IMR-90 (cell line): ENCODE data around the gene IL5RA. TPM values are rescaled to one million over a fixed set of nuclear protein-coding genes. Genes with fewer than 3 reads are reported as not detected.

Source experiments
- ATAC-seq: fragments of 200-7000 bp; cut with Tn5 transposase; 2 replicates; pipeline ENCODE4 v1.9.1; 2020; ENCODE audit warnings: low read depth, mild to moderate bottlenecking, moderate library complexity
- BruUV-seq: library from RNA; stranded (reverse); fragments of 400-500 nt; replicated peaks from 2 replicates; lab custom pipeline; 2021; lab: Mats Ljungman, UMichigan
- CTCF ChIA-PET: fragments of 300-600 bp; formaldehyde crosslinking; extraction: SDS; loops from one replicate; lab custom pipeline; 2021; ENCODE audit warnings: antibody characterized with exemption; lab: Yijun Ruan, JAX
- POLR2A ChIA-PET: fragments of 300-600 bp; sonication (Branson Sonifier 250); formaldehyde crosslinking; loops from one replicate; lab custom pipeline; 2022; ENCODE audit warnings: antibody characterized with exemption; ENCODE audit not compliant: unreplicated experiment; lab: Charles Lee
- DNase-seq: peaks from one replicate; pipeline ENCODE4 v3.0.0; 2013
- H2AFZ ChIP-seq: replicated peaks from 2 replicates; pipeline ENCODE3; 2013; ENCODE audit warnings: low read length, mild to moderate bottlenecking; ENCODE audit not compliant: poor library complexity
- H2AK5ac ChIP-seq: 2 replicates; pipeline ENCODE4 v1.6.1; 2013; ENCODE audit warnings: low read depth, low read length, inconsistent platforms
- H2AK9ac ChIP-seq: replicated peaks from 2 replicates; pipeline ENCODE3; 2013; ENCODE audit warnings: mild to moderate bottlenecking, low read depth, low read length, moderate library complexity; ENCODE audit not compliant: poor library complexity
- H2BK120ac ChIP-seq: 2 replicates; pipeline ENCODE4 v1.6.1; 2013; ENCODE audit warnings: low read depth, low read length, inconsistent platforms
- H2BK15ac ChIP-seq: 3 replicates; pipeline ENCODE4 v1.6.1; 2013; ENCODE audit warnings: low read depth, low read length, inconsistent platforms
- H2BK20ac ChIP-seq: 2 replicates; pipeline ENCODE4 v1.6.1; 2013; ENCODE audit warnings: low read depth, mild to moderate bottlenecking, inconsistent platforms, low read length, moderate library complexity
- H2BK5ac ChIP-seq: 2 replicates; pipeline ENCODE4 v1.6.1; 2013; ENCODE audit warnings: mild to moderate bottlenecking, low read depth, low read length, inconsistent platforms; ENCODE audit not compliant: poor library complexity, severe bottlenecking
- H3K14ac ChIP-seq: replicated peaks from 2 replicates; pipeline ENCODE4 v1.6.1; 2013; ENCODE audit warnings: low read depth, low read length, inconsistent platforms
- H3K18ac ChIP-seq: 2 replicates; pipeline ENCODE4 v1.6.1; 2013; ENCODE audit warnings: low read depth, low read length, control low read depth
- H3K23ac ChIP-seq: 2 replicates; pipeline ENCODE4 v1.6.1; 2013; ENCODE audit warnings: low read depth, low read length, inconsistent platforms
- H3K27ac ChIP-seq: 2 replicates; pipeline ENCODE4 v1.5.1; 2013; ENCODE audit warnings: mild to moderate bottlenecking, control low read depth, low read length; ENCODE audit not compliant: insufficient read depth
- H3K27me3 ChIP-seq: 2 replicates; pipeline ENCODE4 v1.6.1; 2013; ENCODE audit warnings: low read length; ENCODE audit not compliant: control insufficient read depth, insufficient read depth
- H3K36me3 ChIP-seq: 2 replicates; pipeline ENCODE4 v1.6.1; 2013; ENCODE audit warnings: low read length, mixed read lengths; ENCODE audit not compliant: control insufficient read depth, insufficient read depth
- H3K4ac ChIP-seq: 2 replicates; pipeline ENCODE4 v1.6.1; 2013; ENCODE audit warnings: low read depth, low read length, inconsistent platforms
- H3K4me1 ChIP-seq: 2 replicates; pipeline ENCODE4 v1.6.1; 2013; ENCODE audit warnings: low read length, mixed read lengths; ENCODE audit not compliant: control insufficient read depth, insufficient read depth
- H3K4me2 ChIP-seq: 2 replicates; pipeline ENCODE4 v1.6.1; 2013; ENCODE audit warnings: low read depth, mild to moderate bottlenecking, control low read depth, low read length, moderate library complexity
- H3K4me3 ChIP-seq: 2 replicates; pipeline ENCODE4 v1.5.1; 2013; ENCODE audit warnings: low read depth, mild to moderate bottlenecking, control low read depth, low read length, moderate library complexity; ENCODE audit not compliant: insufficient read depth
- H3K56ac ChIP-seq: 2 replicates; pipeline ENCODE4 v1.6.1; 2013; ENCODE audit warnings: low read length, inconsistent platforms; ENCODE audit not compliant: insufficient read depth; ENCODE audit errors: extremely low read depth
- H3K79me1 ChIP-seq, 2 experiments: 2 replicates each; pipeline ENCODE4 v1.6.1; 2013; ENCODE audit warnings: low read length in 2 of 2, inconsistent platforms in 1 of 2, low read depth in 1 of 2
- H3K9ac ChIP-seq: 2 replicates; pipeline ENCODE4 v1.6.1; 2013; ENCODE audit warnings: low read depth, low read length, control low read depth
- H3K9me1 ChIP-seq: 2 replicates; pipeline ENCODE4 v1.6.1; 2013; ENCODE audit warnings: low read length, inconsistent platforms; ENCODE audit not compliant: insufficient read depth
- H3K9me3 ChIP-seq: 2 replicates; pipeline ENCODE4 v1.6.1; 2013; ENCODE audit warnings: low read length; ENCODE audit not compliant: control insufficient read depth, insufficient read depth
- H4K20me1 ChIP-seq: 2 replicates; pipeline ENCODE4 v1.6.1; 2013; ENCODE audit warnings: low read length, inconsistent platforms; ENCODE audit not compliant: insufficient read depth
- H4K5ac ChIP-seq: 2 replicates; pipeline ENCODE4 v1.6.1; 2013; ENCODE audit warnings: mild to moderate bottlenecking, low read depth, low read length, control low read depth
- H4K8ac ChIP-seq, 2 experiments: 2 replicates each; pipeline ENCODE4 v1.6.1; 2013; ENCODE audit warnings: low read depth in 2 of 2, low read length in 2 of 2, control low read depth in 1 of 2, inconsistent platforms in 1 of 2
- H4K91ac ChIP-seq: 2 replicates; pipeline ENCODE4 v1.6.1; 2013; ENCODE audit warnings: low read depth, low read length, inconsistent platforms; ENCODE audit not compliant: insufficient read depth
- BHLHE40 ChIP-seq: fragments of 150-350 bp; IDR thresholded peaks from 2 replicates; pipeline ENCODE4 v1.6.1; 2016; ENCODE audit warnings: mild to moderate bottlenecking, low read depth, low read length
- CEBPB ChIP-seq: IDR thresholded peaks from 2 replicates; pipeline ENCODE4 v1.6.1; 2012; ENCODE audit warnings: low read depth, low read length, improper control_type of control experiment
- CHD1 ChIP-seq: IDR thresholded peaks from 2 replicates; pipeline ENCODE4 v1.6.1; 2012; ENCODE audit warnings: low read depth, low read length, improper control_type of control experiment
- CTCF ChIP-seq: conservative IDR thresholded peaks from 2 replicates; pipeline ENCODE4 v1.5.1; 2012; ENCODE audit warnings: mild to moderate bottlenecking, low read depth, low read length, improper control_type of control experiment
- FOS ChIP-seq: fragments of 150-350 bp; IDR thresholded peaks from 2 replicates; pipeline ENCODE4 v1.6.1; 2016; ENCODE audit warnings: low read depth, low read length
- MAFK ChIP-seq: IDR thresholded peaks from 2 replicates; pipeline ENCODE4 v1.6.1; 2012; ENCODE audit warnings: low read depth, low read length, improper control_type of control experiment
- MAZ ChIP-seq: IDR thresholded peaks from 2 replicates; pipeline ENCODE4 v1.6.1; 2012; ENCODE audit warnings: low read depth, mild to moderate bottlenecking, low read length, improper control_type of control experiment, moderate library complexity, borderline replicate concordance
- MXI1 ChIP-seq: IDR thresholded peaks from 2 replicates; pipeline ENCODE4 v1.6.1; 2012; ENCODE audit warnings: low read depth, mild to moderate bottlenecking, low read length, moderate library complexity, borderline replicate concordance
- NFE2L2 ChIP-seq: fragments of 150-350 bp; IDR thresholded peaks from 2 replicates; pipeline ENCODE4 v1.6.1; 2016; ENCODE audit warnings: low read depth, mild to moderate bottlenecking, low read length
- POLR2A ChIP-seq: IDR thresholded peaks from 2 replicates; pipeline ENCODE4 v1.6.1; 2012; ENCODE audit warnings: mild to moderate bottlenecking, low read depth, low read length
- RAD21 ChIP-seq: IDR thresholded peaks from 2 replicates; pipeline ENCODE4 v1.6.1; 2012; ENCODE audit warnings: low read length, improper control_type of control experiment
- RCOR1 ChIP-seq: IDR thresholded peaks from 2 replicates; pipeline ENCODE4 v1.6.1; 2012; ENCODE audit warnings: mild to moderate bottlenecking, low read length, improper control_type of control experiment; ENCODE audit not compliant: insufficient replicate concordance
- SMC3 ChIP-seq: fragments of 150-350 bp; IDR thresholded peaks from 2 replicates; pipeline ENCODE4 v1.6.1; 2016; ENCODE audit warnings: low read depth, mild to moderate bottlenecking, antibody characterized with exemption, low read length, moderate library complexity
- USF2 ChIP-seq: fragments of 150-350 bp; IDR thresholded peaks from 2 replicates; pipeline ENCODE4 v1.6.1; 2017; ENCODE audit warnings: mild to moderate bottlenecking, antibody characterized with exemption, low read length, low read depth
- WGBS, 2 experiments: methylation state at CpG; one replicate each; pipeline versions ENCODE4 v1.1.5 to v1.1.7; 2013; ENCODE audit warnings: missing lambda C conversion rate in 2 of 2; ENCODE audit not compliant: insufficient read length in 1 of 2; ENCODE audit errors: extremely low coverage in 2 of 2; 5-methylcytosine and 5-hydroxymethylcytosine counted together
- dilution Hi-C: fragments of 300-500 bp; cut with HindIII; formaldehyde crosslinking; loops from one replicate; pipeline ENCODE4 v1.14.3; 2018; ENCODE audit warnings: low sequenced_read_pairs; ENCODE audit not compliant: unreplicated experiment
- in situ Hi-C: fragments of 300-500 bp; cut with MboI; formaldehyde crosslinking; loops from 3 replicates; pipeline ENCODE4 v1.14.3; 2019; ENCODE audit warnings: low sequenced_read_pairs, inconsistent platforms, mixed read lengths
- intact Hi-C: fragments of 100-400 bp; cut with micrococcal nuclease; formaldehyde crosslinking; loops from 2 replicates; pipeline ENCODE4 v1.10.0; 2022
- polyA plus RNA-seq, 3 experiments: library from polyadenylated mRNA; depleted of rRNA; stranded (reverse); fragments of >200 nt; gene quantifications; 2 replicates each; pipeline ENCODE4 v1.2.3, GENCODE V29; 2012; ENCODE audit warnings: low replicate concordance in 1 of 3
- total RNA-seq: library from RNA; depleted of rRNA; stranded (reverse); fragments of >200 nt; gene quantifications from 2 replicates; pipeline ENCODE4 v1.2.3, GENCODE V29; 2012

IL5RA gene
- total and polyA plus RNA-seq, 2 of the 4 experiments (the other 2 are of a cell fraction), result not detected

- no peak for TF ChIP-seq USF2
- no peak for TF ChIP-seq MAZ
Observed at GRCh38 chr3:3117651-3118050, 7.5 kb upstream of the IL5RA start (continued).

- H4K8ac ChIP-seq, result no peak overlapping the region
- H2AFZ ChIP-seq, result no peak overlapping the region
- no peaks in the 10 kb centered on the region for H3K9me1 ChIP-seq
- no CpG with 5 or more reads among the region's 4 CpGs for WGBS, 2 experiments
- ATAC-seq (no peak), DNase-seq (no peak)
- no peak overlapping the region for H2BK5ac ChIP-seq
- H3K23ac ChIP-seq, result no peak overlapping the region
- H3K9me3 ChIP-seq, result no peaks in the 10 kb centered on the region
- BruUV-seq, result no TSS peak
- H3K4me3 ChIP-seq, result no peak overlapping the region
- H2AK9ac ChIP-seq, result no peak overlapping the region
- H3K27me3 ChIP-seq, result no peaks in the 10 kb centered on the region
- H3K56ac ChIP-seq, result no peak overlapping the region
- H3K27ac ChIP-seq, result no peak overlapping the region
- no peak overlapping the region for H3K4ac ChIP-seq
- no peak overlapping the region for H4K5ac ChIP-seq
- no peak overlapping the region for H2BK20ac ChIP-seq
- no peak overlapping the region for H2AK5ac ChIP-seq
- CTCF ChIA-PET, result no interaction called here
- H3K18ac ChIP-seq, result no peak overlapping the region
- no peaks in the 10 kb centered on the region for H4K20me1 ChIP-seq
- dilution Hi-C loops, result no loop called here
- no peak overlapping the region for H3K14ac ChIP-seq
- H2BK120ac ChIP-seq, result no peak overlapping the region
- intact Hi-C loops, result no loop called here
- no peaks in the 10 kb centered on the region for H3K79me1 ChIP-seq
- H3K4me2 ChIP-seq, result no peak overlapping the region
- H2BK15ac ChIP-seq, result no peak overlapping the region
- no peaks in the 10 kb centered on the region for H3K36me3 ChIP-seq
- H3K9ac ChIP-seq, result no peak overlapping the region
- H4K91ac ChIP-seq, result no peak overlapping the region
- H3K4me1 ChIP-seq, result no peaks in the 10 kb centered on the region
- POLR2A ChIA-PET, result no interaction called here
- in situ Hi-C loops, result no loop called here
- TF ChIP-seq FOS (no peak), CTCF (no peak), USF2 (no peak), SMC3 (no peak), NFE2L2 (no peak), BHLHE40 (no peak), MAZ (no peak), POLR2A (no peak), CHD1 (no peak), RAD21 (no peak), MXI1 (no peak), RCOR1 (no peak), MAFK (no peak), CEBPB (no peak)
Observed at GRCh38 chr3:3113042-3113709, 3.0 kb upstream of the IL5RA start.
